Measurements from ENCODE around the gene DDX4.
"Not testable (repeated sequence)": the region's sequence is repeated elsewhere in the genome, so short reads cannot be mapped to it uniquely, and the experiment has no call there.

DNA sequence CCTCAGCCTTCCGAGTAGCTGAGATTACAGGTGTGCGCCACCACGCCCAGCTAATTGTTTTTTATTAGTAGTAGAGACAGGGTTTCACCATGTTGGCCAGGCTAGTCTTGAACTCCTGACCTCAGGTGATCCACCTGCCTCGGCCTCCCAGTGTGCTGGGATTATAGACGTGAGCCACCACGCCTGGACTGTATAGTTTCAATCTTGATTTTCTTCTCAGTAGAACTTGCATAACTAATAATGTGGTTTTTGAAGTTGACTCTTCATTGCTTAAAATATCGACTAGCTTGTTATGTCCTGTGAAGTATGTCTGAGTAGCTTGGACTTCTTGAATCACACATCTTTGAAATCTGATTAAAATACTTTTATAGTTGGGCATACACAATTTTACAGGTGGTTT, 23.9 kb downstream of the DDX4 start:
- TF ChIP-seq, protein P1, sequence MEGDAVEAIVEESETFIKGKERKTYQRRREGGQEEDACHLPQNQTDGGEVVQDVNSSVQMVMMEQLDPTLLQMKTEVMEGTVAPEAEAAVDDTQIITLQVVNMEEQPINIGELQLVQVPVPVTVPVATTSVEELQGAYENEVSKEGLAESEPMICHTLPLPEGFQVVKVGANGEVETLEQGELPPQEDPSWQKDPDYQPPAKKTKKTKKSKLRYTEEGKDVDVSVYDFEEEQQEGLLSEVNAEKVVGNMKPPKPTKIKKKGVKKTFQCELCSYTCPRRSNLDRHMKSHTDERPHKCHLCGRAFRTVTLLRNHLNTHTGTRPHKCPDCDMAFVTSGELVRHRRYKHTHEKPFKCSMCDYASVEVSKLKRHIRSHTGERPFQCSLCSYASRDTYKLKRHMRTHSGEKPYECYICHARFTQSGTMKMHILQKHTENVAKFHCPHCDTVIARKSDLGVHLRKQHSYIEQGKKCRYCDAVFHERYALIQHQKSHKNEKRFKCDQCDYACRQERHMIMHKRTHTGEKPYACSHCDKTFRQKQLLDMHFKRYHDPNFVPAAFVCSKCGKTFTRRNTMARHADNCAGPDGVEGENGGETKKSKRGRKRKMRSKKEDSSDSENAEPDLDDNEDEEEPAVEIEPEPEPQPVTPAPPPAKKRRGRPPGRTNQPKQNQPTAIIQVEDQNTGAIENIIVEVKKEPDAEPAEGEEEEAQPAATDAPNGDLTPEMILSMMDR (IDR thresholded peaks at IDR 0.05 in 2 of 3, conservative IDR thresholded peaks at IDR 0.05 in 1 of 3; ENCODE audit: insufficient read depth in 2 of 3, low read depth in 1 of 3, low read length in 3 of 3), result not testable (repeated sequence)
- TF ChIP-seq, protein P2, sequence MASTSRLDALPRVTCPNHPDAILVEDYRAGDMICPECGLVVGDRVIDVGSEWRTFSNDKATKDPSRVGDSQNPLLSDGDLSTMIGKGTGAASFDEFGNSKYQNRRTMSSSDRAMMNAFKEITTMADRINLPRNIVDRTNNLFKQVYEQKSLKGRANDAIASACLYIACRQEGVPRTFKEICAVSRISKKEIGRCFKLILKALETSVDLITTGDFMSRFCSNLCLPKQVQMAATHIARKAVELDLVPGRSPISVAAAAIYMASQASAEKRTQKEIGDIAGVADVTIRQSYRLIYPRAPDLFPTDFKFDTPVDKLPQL (IDR thresholded peaks at IDR 0.05; ENCODE audit: extremely low read depth, insufficient read length), result not testable (repeated sequence)
- not testable (repeated sequence) for TF ChIP-seq SMARCC2 (IDR thresholded peaks at IDR 0.05; ENCODE audit: low read depth); TGIF2 (CRISPR knock-in tag; IDR thresholded peaks at IDR 0.05); HDAC2 (IDR thresholded peaks at IDR 0.05); PRPF4 (IDR thresholded peaks at IDR 0.05; ENCODE audit: insufficient read depth, low read depth, low read length, poor library complexity, severe bottlenecking); CEBPZ (IDR thresholded peaks at IDR 0.05; ENCODE audit: borderline replicate concordance, low read depth, low read length); NR2C1 (IDR thresholded peaks at IDR 0.05); NR2C1 (tag; IDR thresholded peaks at IDR 0.05); PRDM10 (IDR thresholded peaks at IDR 0.05; ENCODE audit: partially characterized antibody)
- TF ChIP-seq, protein P3, sequence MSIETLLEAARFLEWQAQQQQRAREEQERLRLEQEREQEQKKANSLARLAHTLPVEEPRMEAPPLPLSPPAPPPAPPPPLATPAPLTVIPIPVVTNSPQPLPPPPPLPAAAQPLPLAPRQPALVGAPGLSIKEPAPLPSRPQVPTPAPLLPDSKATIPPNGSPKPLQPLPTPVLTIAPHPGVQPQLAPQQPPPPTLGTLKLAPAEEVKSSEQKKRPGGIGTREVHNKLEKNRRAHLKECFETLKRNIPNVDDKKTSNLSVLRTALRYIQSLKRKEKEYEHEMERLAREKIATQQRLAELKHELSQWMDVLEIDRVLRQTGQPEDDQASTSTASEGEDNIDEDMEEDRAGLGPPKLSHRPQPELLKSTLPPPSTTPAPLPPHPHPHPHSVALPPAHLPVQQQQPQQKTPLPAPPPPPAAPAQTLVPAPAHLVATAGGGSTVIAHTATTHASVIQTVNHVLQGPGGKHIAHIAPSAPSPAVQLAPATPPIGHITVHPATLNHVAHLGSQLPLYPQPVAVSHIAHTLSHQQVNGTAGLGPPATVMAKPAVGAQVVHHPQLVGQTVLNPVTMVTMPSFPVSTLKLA (conservative IDR thresholded peaks at IDR 0.05), result not testable (repeated sequence)
